GM19239 (cell line): ENCODE results near the gene RARRES1.

ENCODE experiments used
- DNase-seq: peaks from one replicate; pipeline ENCODE4 v3.0.0; 2011; ENCODE audit warnings: low spot score; ENCODE audit not compliant: insufficient read length
- FAIRE-seq: peaks from 2 replicates; lab custom pipeline; 2011; peaks lifted over from hg19 to GRCh38; lab: Jason Lieb, UNC

RARRES1 gene

DNA sequence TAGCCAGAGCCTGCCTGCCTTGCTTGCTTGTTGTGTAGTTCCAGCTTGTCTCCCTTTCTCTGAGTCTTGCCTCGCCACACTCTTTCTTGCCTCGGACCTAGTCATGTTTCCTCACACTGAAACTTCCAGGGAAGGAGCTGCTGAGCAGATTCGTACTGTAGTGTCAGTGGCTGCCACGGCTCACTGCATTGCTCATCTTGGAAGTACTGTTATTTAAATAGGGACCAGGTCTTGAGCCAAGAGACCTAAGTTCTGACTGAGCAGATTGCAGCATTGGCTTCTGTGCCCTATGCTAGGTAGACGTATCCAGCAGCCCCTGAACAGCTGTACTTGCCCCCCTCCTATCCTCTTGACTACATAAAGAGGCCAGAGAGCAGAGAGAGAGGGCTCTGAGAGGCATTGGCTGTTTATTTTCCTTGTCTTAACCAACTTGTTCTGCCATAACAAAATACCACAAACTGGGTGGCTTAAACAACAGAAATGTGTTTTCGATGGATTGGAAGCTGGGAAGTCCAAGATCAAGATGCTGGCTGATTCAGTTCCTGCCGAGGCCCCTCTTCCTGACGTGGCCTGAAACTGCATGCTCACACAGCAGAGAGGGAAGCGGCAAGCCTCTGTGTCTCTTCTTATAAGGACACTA is 5.8 kb upstream of the RARRES1 start:
- FAIRE-seq (no peak), DNase-seq (no peak)

DNA sequence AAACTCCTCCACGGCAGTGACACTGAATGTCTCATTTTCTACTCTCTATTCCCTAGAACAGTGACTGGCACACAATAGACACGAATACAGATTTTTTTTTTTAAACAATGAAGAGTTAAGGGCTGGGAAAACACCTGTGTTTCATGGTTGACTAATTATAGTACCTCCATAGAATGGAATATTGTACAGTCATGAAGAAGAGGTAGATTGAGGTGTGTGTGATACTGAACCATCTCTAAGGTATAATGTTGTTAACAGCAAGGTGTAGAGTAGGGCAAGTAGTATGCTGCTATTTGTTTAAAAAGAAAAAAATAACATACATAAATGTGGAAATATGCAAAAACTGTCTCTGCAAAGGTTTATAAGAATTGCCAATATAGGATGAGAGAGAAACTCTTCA is 5.2 kb upstream of the RARRES1 start:
- FAIRE-seq, result no peak
- no peak for DNase-seq

- no peak for DNase-seq
- FAIRE-seq, result no peak
These were observed 3.2 kb upstream of the RARRES1 start for GRCh38 chr3:158735296-158736033.

DNA sequence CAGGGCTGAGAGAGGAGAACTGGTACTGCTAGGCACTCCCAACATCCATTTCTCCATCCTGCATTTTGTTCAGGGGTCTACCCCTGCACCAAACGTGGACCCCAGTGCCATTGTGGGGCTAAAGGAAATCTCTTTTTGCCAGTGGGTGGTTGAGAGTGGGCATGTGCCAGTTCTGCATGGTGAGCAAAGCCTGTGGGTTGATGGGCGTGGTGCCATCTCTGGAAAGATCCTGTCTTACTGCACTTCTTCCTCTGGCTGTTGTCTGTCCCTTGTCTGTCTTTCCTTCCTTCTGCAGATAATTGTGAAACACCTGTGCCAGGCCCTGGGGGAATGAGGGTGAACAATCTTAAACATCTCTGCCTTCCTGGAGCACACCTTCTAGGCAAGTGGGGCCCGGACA is 1.4 kb upstream of the RARRES1 start:
- no peak for DNase-seq
- FAIRE-seq, result no peak

DNA sequence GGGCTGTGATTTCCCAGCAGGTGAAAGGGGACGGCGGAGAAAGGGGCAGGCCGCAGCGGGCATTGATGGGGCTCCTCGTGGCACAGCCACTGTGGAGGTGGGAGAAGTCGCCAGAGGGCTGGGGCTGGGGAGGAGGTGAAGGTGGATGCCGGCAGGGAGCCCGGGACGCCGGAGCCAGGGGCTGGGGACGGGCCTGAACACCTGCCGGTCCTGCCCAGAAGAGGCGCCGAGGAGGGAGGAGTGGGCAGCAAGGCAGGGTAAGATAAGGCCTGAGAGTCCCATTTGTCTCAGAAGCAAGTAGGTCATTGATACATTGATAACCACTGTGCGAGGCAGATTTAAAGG is 571 bp upstream of the RARRES1 start:
- FAIRE-seq (no peak), DNase-seq (no peak)

GRCh38 chr3:158731486-158731885 is 771 bp downstream of the RARRES1 start:
- DNase-seq, result no peak
- no peak for FAIRE-seq

GRCh38 chr3:158728851-158729250 is 3.4 kb downstream of the RARRES1 start:
- no peak for FAIRE-seq
- no peak for DNase-seq

- DNase-seq (no peak), FAIRE-seq (no peak)
These were observed 4.2 kb downstream of the RARRES1 start for GRCh38 chr3:158728061-158728377.

DNA sequence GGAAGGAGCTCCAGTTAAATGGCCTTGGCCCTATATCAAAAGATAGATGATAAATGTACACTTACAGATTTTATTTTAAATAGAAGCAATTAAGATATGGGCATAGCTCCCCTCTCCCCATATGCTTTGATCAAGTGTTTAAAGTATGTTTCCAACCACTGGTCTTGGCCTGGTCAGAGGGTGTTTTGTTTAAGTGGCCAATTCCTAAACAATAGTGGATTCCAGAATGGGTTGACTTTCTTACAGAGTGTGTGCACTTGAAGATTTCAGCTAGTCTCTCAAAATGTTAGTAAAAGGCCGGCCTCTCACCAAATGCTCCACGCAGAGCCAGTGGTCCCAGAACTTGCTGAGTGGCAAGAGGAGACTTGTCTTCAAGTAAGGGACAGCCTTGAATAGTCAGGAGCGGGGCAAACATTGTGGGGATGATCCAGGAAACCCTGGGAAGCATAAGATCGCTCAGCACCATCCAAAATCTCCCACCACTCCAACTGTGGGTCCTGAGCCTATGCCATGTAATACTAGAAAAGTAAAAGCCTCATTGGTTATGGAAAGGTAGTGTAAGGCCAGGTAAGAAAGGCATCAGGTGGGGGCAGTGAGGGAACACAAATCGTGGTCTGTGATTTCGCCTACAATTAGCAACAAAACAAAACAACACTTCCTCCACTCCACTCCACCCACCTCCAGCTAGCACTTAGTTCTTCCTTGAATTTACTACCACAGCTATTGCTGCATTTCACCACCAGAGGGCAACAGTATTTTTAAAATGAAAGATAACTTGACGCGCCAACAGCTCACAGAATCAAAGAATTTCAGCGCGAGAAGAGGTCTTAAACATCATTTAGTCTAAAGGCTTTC is 4.8 kb downstream of the RARRES1 start:
- FAIRE-seq (peak; percentile 70), DNase-seq (peak; percentile 62)

GRCh38 chr3:158725348-158726011 is 6.8 kb downstream of the RARRES1 start:
- FAIRE-seq (no peak), DNase-seq (no peak)

DNA sequence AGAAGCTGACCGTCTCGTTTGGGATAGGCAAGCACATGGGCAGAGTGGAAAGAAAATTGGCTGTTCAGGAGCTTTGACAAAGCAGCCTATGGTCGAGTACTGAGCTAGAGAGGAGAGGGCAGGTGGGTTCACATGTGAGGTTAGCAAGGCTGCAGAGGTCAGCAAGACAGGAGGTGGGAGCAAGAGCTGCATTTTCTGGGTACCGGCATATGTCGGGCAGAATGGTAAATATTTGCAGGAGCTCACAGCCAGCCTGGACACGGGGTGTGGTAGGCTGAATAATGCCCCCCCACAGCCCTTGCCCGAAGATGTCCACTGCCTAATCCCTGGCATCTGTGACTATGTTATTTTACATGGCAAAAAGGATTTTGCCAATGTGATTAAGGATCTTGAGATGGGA is 8.3 kb downstream of the RARRES1 start:
- DNase-seq (no peak), FAIRE-seq (no peak)

DNA sequence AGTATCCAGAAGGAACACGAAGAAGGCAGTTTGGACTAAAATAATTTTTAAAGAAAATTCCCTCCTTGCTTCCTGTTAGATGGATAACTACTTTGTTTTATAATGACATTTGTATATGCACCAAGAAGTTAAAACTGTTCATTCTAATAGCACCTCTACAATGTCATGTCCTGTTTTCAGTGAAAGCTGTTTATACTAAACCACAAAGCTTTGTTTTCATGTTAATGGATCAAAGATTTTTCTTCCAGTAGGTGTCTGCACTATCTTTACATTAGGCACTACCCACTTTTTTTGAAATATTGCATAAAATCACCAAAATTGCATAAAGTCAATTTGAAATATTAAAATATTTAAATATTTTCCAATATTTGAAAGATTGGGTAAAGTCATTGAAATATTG is 10.1 kb downstream of the RARRES1 start:
- FAIRE-seq (no peak), DNase-seq (no peak)

DNA sequence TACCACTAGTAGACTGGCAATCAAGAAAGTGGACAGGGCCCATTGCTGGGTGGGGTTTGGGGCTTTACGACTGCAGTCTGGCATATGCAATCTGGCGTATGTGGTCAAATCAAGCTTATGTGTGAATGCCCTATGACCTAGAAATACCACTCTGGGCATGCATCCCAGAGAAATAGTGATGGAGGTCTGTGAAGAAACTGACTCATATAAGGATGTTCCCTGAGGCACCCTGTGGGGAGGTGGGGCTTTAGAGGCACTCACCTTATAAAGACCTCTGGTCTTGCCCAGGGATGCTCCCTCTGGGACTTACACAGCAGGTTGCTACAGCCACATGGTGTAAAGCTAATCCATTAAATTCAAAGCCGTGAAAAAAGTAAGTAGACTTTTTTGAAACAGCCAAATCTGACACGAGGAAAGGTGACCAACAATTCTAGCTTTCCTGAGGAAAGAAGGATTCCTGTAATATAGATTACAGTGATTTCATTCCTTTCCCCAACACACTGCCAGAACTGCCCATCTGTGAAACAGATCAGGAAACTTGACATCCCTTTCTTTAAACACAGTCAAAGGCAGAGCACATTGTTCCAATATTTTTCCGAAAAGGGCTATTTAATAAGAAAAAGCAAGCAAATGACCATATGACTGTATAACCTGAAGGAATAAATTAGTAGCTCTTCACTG is 13.6 kb downstream of the RARRES1 start:
- DNase-seq (no peak), FAIRE-seq (no peak)

DNA sequence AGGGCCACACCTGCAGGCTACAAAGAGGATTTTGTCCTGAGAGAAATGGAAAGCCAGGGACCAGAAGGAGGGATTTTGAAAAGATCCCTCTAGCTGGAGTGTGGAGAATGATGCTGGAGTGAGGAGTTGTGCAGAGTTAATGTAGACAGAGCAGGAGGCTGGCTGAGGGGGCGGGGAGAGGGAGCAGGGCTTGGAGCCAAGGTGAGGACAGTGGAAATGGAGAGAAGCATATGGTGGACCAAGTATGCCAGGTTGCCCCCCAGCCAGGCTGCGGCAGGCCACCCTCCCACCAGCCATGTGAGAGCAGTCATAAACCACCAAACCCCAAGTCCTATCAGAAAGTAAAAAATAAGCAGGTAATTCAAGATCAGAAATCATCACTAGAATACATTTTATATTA is 14.7 kb downstream of the RARRES1 start:
- no peak for DNase-seq
- no peak for FAIRE-seq

GRCh38 chr3:158713094-158713499 is 19.2 kb downstream of the RARRES1 start:
- FAIRE-seq (no peak), DNase-seq (no peak)

DNA sequence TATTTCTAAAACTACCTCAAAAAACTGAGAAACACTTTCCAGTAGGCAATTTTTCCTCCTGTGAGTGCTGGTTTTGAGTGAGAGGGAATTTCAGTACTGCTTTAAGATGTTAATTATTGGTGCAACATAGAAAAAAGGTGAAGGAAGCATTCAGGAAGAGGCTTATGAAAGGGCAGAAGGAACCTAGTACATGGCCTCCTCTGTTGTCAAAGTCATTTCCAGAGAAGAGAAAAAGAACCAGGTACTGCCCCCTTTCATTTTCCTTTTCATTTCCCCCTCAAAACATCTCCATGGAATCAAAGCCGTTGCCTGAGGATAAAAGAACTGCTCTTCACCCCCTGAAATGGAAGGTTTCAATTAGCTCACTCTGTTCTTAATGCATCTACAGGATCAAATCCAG is 19.8 kb downstream of the RARRES1 start:
- no peak for FAIRE-seq
- DNase-seq, result no peak

GRCh38 chr3:158711886-158712285 is 20.4 kb downstream of the RARRES1 start:
- DNase-seq, result no peak
- no peak for FAIRE-seq

DNA sequence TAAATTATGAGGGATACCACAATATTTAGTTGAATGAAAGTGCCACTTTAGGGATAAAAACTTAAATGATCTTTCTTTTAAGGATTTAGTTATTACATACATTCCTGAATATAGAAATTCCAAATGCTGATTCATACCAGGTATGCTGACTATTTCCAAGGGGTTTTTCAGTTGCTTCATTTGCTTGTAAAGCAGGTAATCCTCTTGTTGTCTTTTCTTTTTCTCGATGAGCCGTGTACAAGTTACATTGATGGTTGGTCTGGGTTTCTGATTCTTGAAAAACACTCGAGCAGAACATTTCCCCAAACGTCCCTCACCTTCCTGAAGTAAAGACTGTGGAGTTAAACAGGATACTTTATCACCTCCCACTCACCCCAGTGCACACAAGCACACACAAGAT is 21.7 kb downstream of the RARRES1 start:
- DNase-seq (no peak), FAIRE-seq (no peak)

GRCh38 chr3:158709666-158710083 is 22.6 kb downstream of the RARRES1 start:
- DNase-seq (no peak), FAIRE-seq (no peak)

DNA sequence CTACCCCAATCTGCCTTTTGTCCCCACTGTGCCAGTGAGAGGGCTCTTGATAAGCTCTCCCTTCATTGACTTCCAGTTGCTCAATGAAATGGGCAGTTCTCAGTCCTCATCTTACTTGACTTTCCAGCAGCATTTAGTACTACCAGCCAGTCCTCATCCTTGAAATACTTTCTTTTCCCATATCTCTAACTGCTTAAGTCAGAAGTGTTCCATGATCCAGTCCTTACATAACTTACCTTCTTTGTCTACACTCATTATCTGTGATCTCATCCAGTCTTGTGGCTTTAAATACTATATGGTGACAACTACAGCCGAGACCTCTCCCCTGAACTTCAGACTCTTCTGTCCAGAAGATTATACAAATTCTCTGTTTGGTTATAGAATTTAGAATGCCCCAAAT is 28.7 kb downstream of the RARRES1 start:
- DNase-seq, result no peak
- FAIRE-seq, result no peak
